Activated T-helper 2 cell treated with anti-CD3 and anti-CD28 coated beads, Interferon-gamma antibody, Interleukin-2, Interleukin-4, amounts not matched to agents 10 μg/mL and 5 μg/mL and 100 μg/mL, durations not matched to agents 14 hours and 24 hours and 36 hours (primary cell): ENCODE measurements around the gene ZNF580. TPM values are rescaled to one million over a fixed set of nuclear protein-coding genes. Genes with fewer than 3 reads are reported as not detected.
A peak's percentile ranks its signal among the peaks of the same experiment; 100 is the strongest.

Experiments used
- DNase-seq: peaks from one replicate; pipeline ENCODE4 v3.0.0; 2021; ENCODE audit warnings: low spot score
- H3K27ac Mint-ChIP-seq: one replicate; pipeline ENCODE4 v1.8.0; 2021; ENCODE audit warnings: mixed read lengths
- H3K27me3 Mint-ChIP-seq: one replicate; pipeline ENCODE4 v1.8.0; 2021; ENCODE audit warnings: low read depth, mixed read lengths
- H3K36me3 Mint-ChIP-seq: one replicate; pipeline ENCODE4 v1.8.0; 2021; ENCODE audit warnings: low read depth, mixed read lengths
- H3K4me1 Mint-ChIP-seq: one replicate; pipeline ENCODE4 v1.8.0; 2021; ENCODE audit warnings: low read depth, mixed read lengths
- H3K4me3 Mint-ChIP-seq: one replicate; pipeline ENCODE4 v1.8.0; 2021; ENCODE audit warnings: low read depth, mild to moderate bottlenecking, moderate library complexity, mixed read lengths
- H3K9me3 Mint-ChIP-seq: one replicate; pipeline ENCODE4 v1.8.0; 2021; ENCODE audit warnings: mixed read lengths
- intact Hi-C: fragments of 100-400 bp; cut with micrococcal nuclease; formaldehyde crosslinking; loops from one replicate; pipeline ENCODE4 v1.15.1; 2023
- total RNA-seq: library from RNA; stranded (reverse); gene quantifications from 2 replicates; pipeline ENCODE4 v1.2.3, GENCODE V29; 2022

Gene ZNF580
- total RNA-seq, 1 donor from 2014 or later, result 32.1 TPM

- Mint-ChIP-seq H3K4me3 (no peak overlapping the region), H3K27me3 (peaks cover under 1% of the 10 kb centered on the region), H3K36me3 (peaks cover 27% of the 10 kb centered on the region), H3K9me3 (no peaks in the 10 kb centered on the region), H3K27ac (no peak overlapping the region), H3K4me1 (peaks cover 30% of the 10 kb centered on the region)
- DNase-seq, result no peak
- intact Hi-C loops, result loop anchor here (5.0 to 10.0 kb wide), 2 partner anchors 507 to 1159 kb away; partner anchors contain the start of genes LENG9 and PPP1R12C
These were observed 19.1 kb upstream of the ZNF580 start for GRCh38 chr19:55621673-55622231.

- intact Hi-C loops, result loop anchor here (5.0 to 10.0 kb wide), 2 partner anchors 508 to 1160 kb away; partner anchors contain the start of genes LENG9 and PPP1R12C
- no peak for DNase-seq
- Mint-ChIP-seq H3K4me3 (no peak overlapping the region), H3K4me1 (peaks cover 36% of the 10 kb centered on the region), H3K27ac (no peak overlapping the region), H3K36me3 (peaks cover 21% of the 10 kb centered on the region), H3K9me3 (no peaks in the 10 kb centered on the region), H3K27me3 (peaks cover 3% of the 10 kb centered on the region)
These were observed 18.4 kb upstream of the ZNF580 start for GRCh38 chr19:55622242-55622969.

GRCh38 chr19:55623130-55623529 is 17.7 kb upstream of the ZNF580 start:
- intact Hi-C loops, result loop anchor here (5.0 to 10.0 kb wide), 2 partner anchors 508 to 1161 kb away; partner anchors contain the start of genes LENG9 and PPP1R12C
- Mint-ChIP-seq H3K9me3 (no peaks in the 10 kb centered on the region), H3K4me3 (no peak overlapping the region), H3K4me1 (peaks cover 36% of the 10 kb centered on the region), H3K27ac (no peak overlapping the region), H3K36me3 (peaks cover 17% of the 10 kb centered on the region), H3K27me3 (peaks cover 6% of the 10 kb centered on the region)
- DNase-seq, result no peak

GRCh38 chr19:55623561-55623960 is 17.2 kb upstream of the ZNF580 start:
- H3K27me3 Mint-ChIP-seq, result peaks cover 6% of the 10 kb centered on the region
- peaks cover 36% of the 10 kb centered on the region for H3K4me1 Mint-ChIP-seq
- intact Hi-C loops, result loop anchor here (5.0 to 10.0 kb wide), 2 partner anchors 509 to 1161 kb away; partner anchors contain the start of genes LENG9 and PPP1R12C
- H3K9me3 Mint-ChIP-seq, result no peaks in the 10 kb centered on the region
- H3K27ac Mint-ChIP-seq, result no peak overlapping the region
- H3K4me3 Mint-ChIP-seq, result no peak overlapping the region
- peaks cover 17% of the 10 kb centered on the region for H3K36me3 Mint-ChIP-seq
- no peak for DNase-seq

- H3K9me3 Mint-ChIP-seq, result no peaks in the 10 kb centered on the region
- peak within 1 kb of the TSS; percentile 89 for H3K4me3 Mint-ChIP-seq
- DNase-seq, result peak; percentile 89
- intact Hi-C loops, result loop anchor here (1.0 to 10.0 kb wide), 5 partner anchors 19 to 1162 kb away; partner anchors contain the start of genes FIZ1, LENG9, PPP1R12C and ZNF865
- peaks cover 17% of the 10 kb centered on the region for H3K36me3 Mint-ChIP-seq
- peaks cover 36% of the 10 kb centered on the region for H3K4me1 Mint-ChIP-seq
- peaks cover 6% of the 10 kb centered on the region for H3K27me3 Mint-ChIP-seq
- peak within 1 kb of the TSS; percentile 98 for H3K27ac Mint-ChIP-seq
These were observed 16.4 kb upstream of the ZNF580 start, which contains the start of gene ZNF784 for GRCh38 chr19:55624109-55625003. TSS of gene ZNF784 (minus strand) at chr19:55624566. CDS start at chr19:55624561, 5 bp downstream.

- Mint-ChIP-seq H3K27ac (peak overlapping the region; percentile 98), H3K36me3 (peaks cover 13% of the 10 kb centered on the region), H3K9me3 (no peaks in the 10 kb centered on the region), H3K4me3 (peak overlapping the region; percentile 89), H3K4me1 (peaks cover 36% of the 10 kb centered on the region), H3K27me3 (peaks cover 6% of the 10 kb centered on the region)
- intact Hi-C loops, result loop anchor here (5.0 to 10.0 kb wide), 2 partner anchors 38 to 510 kb away; partner anchors contain the start of gene PPP1R12C
- DNase-seq, result no peak
These were observed 15.8 kb upstream of the ZNF580 start for GRCh38 chr19:55625004-55625326.

GRCh38 chr19:55626350-55626749 is 14.5 kb upstream of the ZNF580 start:
- peaks cover 5% of the 10 kb centered on the region for H3K36me3 Mint-ChIP-seq
- intact Hi-C loops, result loop anchor here (5.0 to 10.0 kb wide), 2 partner anchors 39 to 512 kb away; partner anchors contain the start of gene PPP1R12C
- DNase-seq, result peak; percentile 61
- H3K27ac Mint-ChIP-seq, result no peak overlapping the region
- H3K4me1 Mint-ChIP-seq, result peaks cover 28% of the 10 kb centered on the region
- H3K4me3 Mint-ChIP-seq, result peak overlapping the region; percentile 57
- H3K27me3 Mint-ChIP-seq, result peaks cover 6% of the 10 kb centered on the region
- H3K9me3 Mint-ChIP-seq, result no peaks in the 10 kb centered on the region

GRCh38 chr19:55632463-55632834 is 8.4 kb upstream of the ZNF580 start:
- Mint-ChIP-seq H3K4me1 (peaks cover 33% of the 10 kb centered on the region), H3K27me3 (peaks cover 4% of the 10 kb centered on the region), H3K9me3 (no peaks in the 10 kb centered on the region)

GRCh38 chr19:55633861-55634260 is 6.9 kb upstream of the ZNF580 start:
- Mint-ChIP-seq H3K27ac (no peak overlapping the region), H3K4me1 (peaks cover 40% of the 10 kb centered on the region), H3K27me3 (no peaks in the 10 kb centered on the region), H3K9me3 (no peaks in the 10 kb centered on the region), H3K4me3 (no peak overlapping the region), H3K36me3 (peaks cover 29% of the 10 kb centered on the region)
- no peak for DNase-seq
- intact Hi-C loops, result loop anchor here (5.0 kb wide), 2 partner anchors 172 to 173 kb away; partner anchors contain the start of genes C19orf85 and ISOC2

More at GRCh38 chr19:55632463-55632834, 8.4 kb upstream of the ZNF580 start:
- intact Hi-C loops, result loop anchor here (1.0 to 5.0 kb wide), 3 partner anchors 21 to 175 kb away; partner anchors contain the start of genes C19orf85 and ISOC2
- H3K4me3 Mint-ChIP-seq, result no peak overlapping the region
- peak overlapping the region; percentile 30 for H3K27ac Mint-ChIP-seq
- H3K36me3 Mint-ChIP-seq, result peaks cover 21% of the 10 kb centered on the region
- peak; percentile 74 for DNase-seq

- intact Hi-C loops, result loop anchor here (1.0 kb wide), 1 partner anchor 8 kb away; the partner anchor contains the start of gene ZNF581
- peak overlapping the region; percentile 99 for H3K4me3 Mint-ChIP-seq
- no peak for DNase-seq
- peak overlapping the region; percentile 100 for H3K27ac Mint-ChIP-seq
- peaks cover 44% of the 10 kb centered on the region for H3K4me1 Mint-ChIP-seq
- H3K27me3 Mint-ChIP-seq, result no peaks in the 10 kb centered on the region
- no peaks in the 10 kb centered on the region for H3K9me3 Mint-ChIP-seq
- peaks cover 39% of the 10 kb centered on the region for H3K36me3 Mint-ChIP-seq
These were observed 5.5 kb upstream of the ZNF580 start for GRCh38 chr19:55635334-55635717.

- intact Hi-C loops, result loop anchor here (1.0 kb wide), 1 partner anchor 7 kb away; the partner anchor contains the start of gene ZNF581
- no peaks in the 10 kb centered on the region for H3K9me3 Mint-ChIP-seq
These were observed 4.9 kb upstream of the ZNF580 start for GRCh38 chr19:55635856-55636440.

GRCh38 chr19:55636723-55637122 is 4.1 kb upstream of the ZNF580 start:
- peak overlapping the region; percentile 100 for H3K27ac Mint-ChIP-seq
- peak overlapping the region; percentile 99 for H3K4me3 Mint-ChIP-seq
- no peaks in the 10 kb centered on the region for H3K9me3 Mint-ChIP-seq
- intact Hi-C loops, result no loop called here
- no peaks in the 10 kb centered on the region for H3K27me3 Mint-ChIP-seq
- H3K36me3 Mint-ChIP-seq, result peaks cover 46% of the 10 kb centered on the region
- DNase-seq, result no peak
- H3K4me1 Mint-ChIP-seq, result peaks cover 45% of the 10 kb centered on the region

More at GRCh38 chr19:55635856-55636440, 4.9 kb upstream of the ZNF580 start:
- DNase-seq, result no peak
- peak overlapping the region; percentile 99 for H3K4me3 Mint-ChIP-seq
- H3K27me3 Mint-ChIP-seq, result no peaks in the 10 kb centered on the region
- H3K36me3 Mint-ChIP-seq, result peaks cover 42% of the 10 kb centered on the region
- H3K27ac Mint-ChIP-seq, result peak overlapping the region; percentile 100
- H3K4me1 Mint-ChIP-seq, result peaks cover 47% of the 10 kb centered on the region
